ENCODE measurements around the gene AKR1C1. TPM values are rescaled to one million over a fixed set of nuclear protein-coding genes. Genes with fewer than 3 reads are reported as not detected.
A peak's percentile ranks its signal among the peaks of the same experiment; 100 is the strongest.
"Not testable (repeated sequence)": the region's sequence is repeated elsewhere in the genome, so short reads cannot be mapped to it uniquely, and the experiment has no call there.

AKR1C1 gene
- total RNA-seq (2021), result 3.9 to 4.3 TPM (median 4.1 TPM) in 3 replicates
- Bru-seq, nascent RNA, result percentile 46 among the genes with signal in this experiment
- long read RNA-seq, experiment 1, full-length matches to known transcripts, result 2 of 3 reads
- long read RNA-seq, experiment 1, partial matches to known transcripts, result 1 of 3 reads
- long read RNA-seq, experiment 1, other reads (novel, unspliced or antisense), result 0 of 3 reads
- long read RNA-seq, experiment 2, full-length matches to known transcripts, result 4 of 6 reads
- long read RNA-seq, experiment 2, partial matches to known transcripts, result 2 of 6 reads
- long read RNA-seq, experiment 2, other reads (novel, unspliced or antisense), result 0 of 6 reads
- long read RNA-seq, experiment 3, full-length matches to known transcripts, result 3 of 3 reads
- long read RNA-seq, experiment 3, partial matches to known transcripts, result 0 of 3 reads
- long read RNA-seq, experiment 3, other reads (novel, unspliced or antisense), result 0 of 3 reads

- H3K9me3 Mint-ChIP-seq; DNase-seq (ENCODE audit: low spot score); H3K4me1 Mint-ChIP-seq; H3K27ac Mint-ChIP-seq; POLR2A ChIA-PET; H3K36me3 Mint-ChIP-seq; H3K27me3 Mint-ChIP-seq (ENCODE audit: low read depth): not testable (repeated sequence)
- peak; percentile 100 for ATAC-seq
- H3K4me3 Mint-ChIP-seq, result peak within 1 kb of the TSS; percentile 20; the same call in 1 of the 2 replicates
- CTCF ChIA-PET, result interaction anchor here (0.7 kb wide), 1 partner anchor 19 kb away, joined by 3 read pairs; no protein-coding TSS in a partner anchor
Observed at GRCh38 chr10:4962876-4963814, at the start of gene AKR1C1. Gene AKR1C1, plus strand, starts transcription at chr10:4963415. Its CDS starts 30 bp downstream, at chr10:4963445.

DNA sequence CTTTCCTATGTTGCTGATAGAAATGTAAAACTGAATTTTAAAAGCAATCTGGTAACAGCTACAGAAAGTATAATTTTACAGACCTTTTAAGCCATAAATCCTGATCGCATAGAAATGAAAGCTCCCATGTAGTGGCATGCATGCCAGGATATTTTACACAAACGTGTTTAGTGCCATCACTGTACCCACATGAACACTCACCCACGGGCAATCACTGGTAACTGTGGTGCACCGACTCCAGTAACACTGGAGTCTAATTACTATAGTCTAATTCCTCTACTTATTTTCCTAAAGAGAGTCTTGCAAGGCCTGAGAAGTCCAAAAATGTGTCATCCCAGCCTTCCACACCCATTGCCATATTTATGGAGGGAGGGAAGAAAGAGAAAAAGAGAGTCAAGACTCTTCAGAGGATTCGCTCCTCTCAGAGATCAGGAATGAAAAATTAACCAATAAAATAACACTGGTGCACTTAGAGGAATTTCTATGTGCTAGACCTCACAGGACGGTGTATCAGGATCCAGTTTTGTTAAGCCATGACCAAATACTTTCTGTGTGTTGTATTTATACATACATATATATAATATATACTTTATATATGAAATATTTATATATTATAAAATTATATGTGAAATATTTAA, 48.9 kb upstream of the AKR1C1 start:
- Mint-ChIP-seq H3K4me1 (no peaks in the 10 kb centered on the region), H3K27me3 (ENCODE audit: low read depth) (no peaks in the 10 kb centered on the region; the same call in 1 of the 2 replicates), H3K36me3 (peaks cover 18% of the 10 kb centered on the region), H3K9me3 (peaks cover 21% of the 10 kb centered on the region), H3K4me3 (no peak overlapping the region), H3K27ac (no peak overlapping the region)
- no peak for DNase-seq (ENCODE audit: low spot score)
- ATAC-seq, result no peak
- POLR2A ChIA-PET, result no interaction called here
- TF ChIP-seq HMGA2 (CRISPR knock-in tag; IDR thresholded peaks at IDR 0.05), result 0 out of 2 replicates have a peak, but pooled peaks have one; percentile 26
- no peak for TF ChIP-seq CREM (CRISPR knock-in tag; IDR thresholded peaks at IDR 0.05)
- CTCF ChIA-PET, result interaction anchor here (0.6 kb wide), 1 partner anchor 951 kb away, joined by 3 read pairs; no protein-coding TSS in a partner anchor

GRCh38 chr10:4916086-4916716, 47.0 kb upstream of the AKR1C1 start:
- POLR2A ChIA-PET, result interaction anchor here (0.6 kb wide), 1 partner anchor 1814 kb away, joined by 3 read pairs; no protein-coding TSS in a partner anchor
- H3K4me3 Mint-ChIP-seq, result no peak overlapping the region
- H3K27me3 Mint-ChIP-seq (ENCODE audit: low read depth), result no peaks in the 10 kb centered on the region
- no peaks in the 10 kb centered on the region for H3K36me3 Mint-ChIP-seq
- ATAC-seq (no peak), DNase-seq (ENCODE audit: low spot score) (no peak)
- TF ChIP-seq, protein P1, sequence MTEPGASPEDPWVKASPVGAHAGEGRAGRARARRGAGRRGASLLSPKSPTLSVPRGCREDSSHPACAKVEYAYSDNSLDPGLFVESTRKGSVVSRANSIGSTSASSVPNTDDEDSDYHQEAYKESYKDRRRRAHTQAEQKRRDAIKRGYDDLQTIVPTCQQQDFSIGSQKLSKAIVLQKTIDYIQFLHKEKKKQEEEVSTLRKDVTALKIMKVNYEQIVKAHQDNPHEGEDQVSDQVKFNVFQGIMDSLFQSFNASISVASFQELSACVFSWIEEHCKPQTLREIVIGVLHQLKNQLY (CRISPR knock-in tag; IDR thresholded peaks at IDR 0.05), result no peak
- TF ChIP-seq ATF6 (CRISPR knock-in tag; IDR thresholded peaks at IDR 0.05), result no peak
- TF ChIP-seq NR3C1 (CRISPR knock-in tag; conservative IDR thresholded peaks at IDR 0.05; ENCODE audit: low read depth), result no peak
- TF ChIP-seq ZNF263 (CRISPR knock-in tag; IDR thresholded peaks at IDR 0.05; ENCODE audit: low read depth), result no peak
- no peak for TF ChIP-seq ZNF281 (CRISPR knock-in tag; IDR thresholded peaks at IDR 0.05)
- peak; percentile 99 for TF ChIP-seq HMGA2 (CRISPR knock-in tag; IDR thresholded peaks at IDR 0.05)
- no peak overlapping the region for H3K27ac Mint-ChIP-seq
- peaks cover 2% of the 10 kb centered on the region; the same call in 1 of the 2 replicates for H3K9me3 Mint-ChIP-seq
- no peaks in the 10 kb centered on the region for H3K4me1 Mint-ChIP-seq
- CTCF ChIA-PET, result no interaction called here

GRCh38 chr10:4918236-4918635, 45.0 kb upstream of the AKR1C1 start:
- DNase-seq (ENCODE audit: low spot score) (no peak), ATAC-seq (no peak)
- Mint-ChIP-seq H3K9me3 (no peaks in the 10 kb centered on the region), H3K4me3 (no peak overlapping the region), H3K4me1 (no peaks in the 10 kb centered on the region), H3K36me3 (no peaks in the 10 kb centered on the region), H3K27me3 (ENCODE audit: low read depth) (no peaks in the 10 kb centered on the region), H3K27ac (no peak overlapping the region)
- TF ChIP-seq OVOL2 (CRISPR knock-in tag; IDR thresholded peaks at IDR 0.05; ENCODE audit: borderline replicate concordance) (no peak), KAT7 (CRISPR knock-in tag; IDR thresholded peaks at IDR 0.05; ENCODE audit: borderline replicate concordance) (no peak)
- TF ChIP-seq, protein P2, sequence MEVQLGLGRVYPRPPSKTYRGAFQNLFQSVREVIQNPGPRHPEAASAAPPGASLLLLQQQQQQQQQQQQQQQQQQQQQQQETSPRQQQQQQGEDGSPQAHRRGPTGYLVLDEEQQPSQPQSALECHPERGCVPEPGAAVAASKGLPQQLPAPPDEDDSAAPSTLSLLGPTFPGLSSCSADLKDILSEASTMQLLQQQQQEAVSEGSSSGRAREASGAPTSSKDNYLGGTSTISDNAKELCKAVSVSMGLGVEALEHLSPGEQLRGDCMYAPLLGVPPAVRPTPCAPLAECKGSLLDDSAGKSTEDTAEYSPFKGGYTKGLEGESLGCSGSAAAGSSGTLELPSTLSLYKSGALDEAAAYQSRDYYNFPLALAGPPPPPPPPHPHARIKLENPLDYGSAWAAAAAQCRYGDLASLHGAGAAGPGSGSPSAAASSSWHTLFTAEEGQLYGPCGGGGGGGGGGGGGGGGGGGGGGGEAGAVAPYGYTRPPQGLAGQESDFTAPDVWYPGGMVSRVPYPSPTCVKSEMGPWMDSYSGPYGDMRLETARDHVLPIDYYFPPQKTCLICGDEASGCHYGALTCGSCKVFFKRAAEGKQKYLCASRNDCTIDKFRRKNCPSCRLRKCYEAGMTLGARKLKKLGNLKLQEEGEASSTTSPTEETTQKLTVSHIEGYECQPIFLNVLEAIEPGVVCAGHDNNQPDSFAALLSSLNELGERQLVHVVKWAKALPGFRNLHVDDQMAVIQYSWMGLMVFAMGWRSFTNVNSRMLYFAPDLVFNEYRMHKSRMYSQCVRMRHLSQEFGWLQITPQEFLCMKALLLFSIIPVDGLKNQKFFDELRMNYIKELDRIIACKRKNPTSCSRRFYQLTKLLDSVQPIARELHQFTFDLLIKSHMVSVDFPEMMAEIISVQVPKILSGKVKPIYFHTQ (CRISPR knock-in tag; IDR thresholded peaks at IDR 0.05), result no peak
- ChIA-PET POLR2A (no interaction called here), CTCF (no interaction called here)

DNA sequence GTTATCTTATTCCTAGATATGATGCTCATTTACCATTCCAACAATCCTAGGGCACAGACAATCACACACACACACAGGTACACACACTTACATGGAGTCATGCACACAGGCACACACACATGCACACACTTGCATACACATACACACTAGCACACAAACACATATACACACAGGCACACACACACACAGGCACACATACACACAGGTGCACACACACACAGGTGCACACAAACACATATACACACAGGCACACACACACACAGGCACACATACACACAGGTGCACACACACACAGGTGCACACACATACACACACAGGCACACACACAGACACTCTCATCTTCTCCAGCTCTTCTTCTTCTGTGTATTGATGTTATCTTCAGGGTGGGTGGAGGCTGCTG, 38.7 kb upstream of the AKR1C1 start:
- H3K36me3 Mint-ChIP-seq; H3K27me3 Mint-ChIP-seq (ENCODE audit: low read depth); H3K4me1 Mint-ChIP-seq; POLR2A ChIA-PET; CTCF ChIA-PET; H3K4me3 Mint-ChIP-seq; H3K27ac Mint-ChIP-seq; DNase-seq (ENCODE audit: low spot score); ATAC-seq: not testable (repeated sequence)
- H3K9me3 Mint-ChIP-seq, result peaks cover 19% of the 10 kb centered on the region

All from WTC11 (cell line).